Measurements from ENCODE around the gene ADGRF5. TPM values are rescaled to one million over a fixed set of nuclear protein-coding genes. Genes with fewer than 3 reads are reported as not detected.

ADGRF5 gene
- total RNA-seq, 2 experiments from 2014 or later, result not detected

DNA sequence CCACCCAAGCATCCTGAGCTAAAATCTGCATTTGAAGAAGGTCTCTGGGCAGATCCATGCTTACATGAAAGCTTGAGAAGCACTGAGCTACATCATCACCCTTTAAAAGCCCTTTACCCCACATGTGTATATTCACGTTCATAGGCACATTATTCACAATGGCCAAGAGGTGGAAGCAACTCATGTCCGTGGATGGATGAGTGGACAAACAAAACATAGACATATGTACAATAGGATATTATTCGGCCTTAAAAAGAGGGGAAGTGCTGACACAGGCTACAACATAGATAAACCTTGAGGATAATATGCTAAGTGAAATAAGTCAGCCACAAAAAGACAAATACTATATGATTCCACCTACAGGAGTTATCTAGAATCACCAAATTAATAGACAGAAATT is 17.6 kb downstream of the ADGRF5 start:
- Mint-ChIP-seq H3K27ac (no peak overlapping the region), H3K27me3 (peaks cover 3% of the 10 kb centered on the region), H3K4me3 (no peak overlapping the region), H3K4me1 (ENCODE audit: low read depth) (no peaks in the 10 kb centered on the region), H3K36me3 (ENCODE audit: low read depth) (no peaks in the 10 kb centered on the region), H3K9me3 (no peaks in the 10 kb centered on the region)
- ATAC-seq (no peak), DNase-seq (no peak)
- intact Hi-C loops (cut with micrococcal nuclease), result no loop called here
- TF ChIP-seq CTCF (IDR thresholded peaks at IDR 0.05), result no peak
- ChIA-PET POLR2A (interaction anchor here (0.6 kb wide), 1 partner anchor 593 kb away, joined by 4 read pairs; no protein-coding TSS in a partner anchor), CTCF (no interaction called here)

- intact Hi-C loops (cut with micrococcal nuclease), result no loop called here
- Mint-ChIP-seq H3K9me3 (no peaks in the 10 kb centered on the region), H3K27ac (no peak overlapping the region), H3K36me3 (ENCODE audit: low read depth) (no peaks in the 10 kb centered on the region), H3K4me1 (ENCODE audit: low read depth) (no peaks in the 10 kb centered on the region), H3K4me3 (no peak overlapping the region), H3K27me3 (peaks cover 3% of the 10 kb centered on the region)
- ChIA-PET POLR2A (no interaction called here), CTCF (no interaction called here)
- ATAC-seq, result no peak
- TF ChIP-seq CTCF (IDR thresholded peaks at IDR 0.05), result no peak
- no peak for DNase-seq
Observed at GRCh38 chr6:46903175-46903574, 18.6 kb downstream of the ADGRF5 start.

DNA sequence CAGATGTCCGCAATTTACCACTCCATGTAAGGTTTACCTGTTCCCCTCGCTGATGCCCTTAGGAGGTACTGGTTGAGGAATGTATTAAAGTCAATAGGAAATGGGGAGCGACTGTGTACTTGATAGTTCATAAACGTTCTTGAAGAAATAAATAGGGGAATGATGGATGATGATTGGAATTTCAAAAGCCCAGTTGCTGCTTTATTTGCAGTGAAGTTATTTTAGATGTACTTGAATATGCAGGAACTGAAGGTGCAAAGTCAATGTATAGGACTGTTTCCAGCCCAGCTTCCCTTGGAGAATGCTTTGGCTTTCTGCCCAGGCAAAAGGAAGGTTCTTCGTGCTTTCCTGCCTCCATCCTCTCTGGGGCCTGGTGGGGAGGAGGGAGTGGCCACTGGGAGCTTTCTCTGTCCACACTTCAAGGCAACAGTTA is 19.8 kb downstream of the ADGRF5 start:
- no peak for ATAC-seq
- Mint-ChIP-seq H3K36me3 (ENCODE audit: low read depth) (no peaks in the 10 kb centered on the region), H3K27ac (no peak overlapping the region), H3K4me1 (ENCODE audit: low read depth) (no peaks in the 10 kb centered on the region), H3K9me3 (no peaks in the 10 kb centered on the region), H3K4me3 (no peak overlapping the region), H3K27me3 (peaks cover 3% of the 10 kb centered on the region)
- intact Hi-C loops (cut with micrococcal nuclease), result no loop called here
- DNase-seq, result no peak
- CTCF ChIA-PET, result no interaction called here
- no peak for TF ChIP-seq CTCF (IDR thresholded peaks at IDR 0.05)
- POLR2A ChIA-PET, result no interaction called here

GRCh38 chr6:46900266-46900665 is 21.5 kb downstream of the ADGRF5 start:
- ATAC-seq (no peak), DNase-seq (no peak)
- TF ChIP-seq CTCF (IDR thresholded peaks at IDR 0.05), result no peak
- Mint-ChIP-seq H3K4me3 (no peak overlapping the region), H3K27ac (no peak overlapping the region), H3K36me3 (ENCODE audit: low read depth) (no peaks in the 10 kb centered on the region), H3K9me3 (no peaks in the 10 kb centered on the region), H3K27me3 (peaks cover 3% of the 10 kb centered on the region), H3K4me1 (ENCODE audit: low read depth) (no peaks in the 10 kb centered on the region)
- intact Hi-C loops (cut with micrococcal nuclease), result no loop called here
- ChIA-PET CTCF (no interaction called here), POLR2A (interaction anchor here (1.2 kb wide), 1 partner anchor 10 kb away, joined by 4 read pairs; no protein-coding TSS in a partner anchor)

DNA sequence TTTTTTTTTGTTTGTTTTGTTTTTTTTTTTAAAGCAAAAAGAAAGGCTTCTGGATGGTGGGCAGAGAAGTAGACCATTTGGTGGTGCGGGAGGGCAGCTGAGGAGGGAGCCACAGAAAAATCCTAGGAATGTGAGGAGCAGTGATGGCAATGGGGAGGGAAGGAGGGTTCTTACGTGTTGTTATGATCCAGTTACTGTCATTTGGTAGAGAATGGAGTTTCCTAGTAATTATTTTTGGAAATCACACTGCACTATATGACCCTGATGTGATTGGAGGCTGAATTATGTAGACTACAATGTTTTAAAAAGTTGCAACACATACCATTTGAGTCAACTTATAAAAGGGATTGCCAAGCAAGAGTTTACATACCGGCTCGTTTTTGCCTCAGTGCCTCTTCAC is 22.1 kb downstream of the ADGRF5 start:
- Mint-ChIP-seq H3K36me3 (ENCODE audit: low read depth) (no peaks in the 10 kb centered on the region), H3K27me3 (peaks cover 3% of the 10 kb centered on the region), H3K4me3 (no peak overlapping the region), H3K27ac (no peak overlapping the region), H3K4me1 (ENCODE audit: low read depth) (no peaks in the 10 kb centered on the region), H3K9me3 (no peaks in the 10 kb centered on the region)
- intact Hi-C loops (cut with micrococcal nuclease), result no loop called here
- POLR2A ChIA-PET, result no interaction called here
- CTCF ChIA-PET, result no interaction called here
- ATAC-seq, result no peak
- no peak for DNase-seq
- TF ChIP-seq CTCF (IDR thresholded peaks at IDR 0.05), result no peak
